GM12874 (cell line): Measurements from ENCODE around the gene METTL16.

Experiments
- TF ChIP-seq, protein P1 (sequence below): IDR thresholded peaks from 2 replicates; pipeline ENCODE4 v1.5.1; 2011; ENCODE audit warnings: low read depth, mild to moderate bottlenecking, control low read depth, low read length, moderate library complexity; ENCODE audit not compliant: insufficient read depth

The METTL16 gene

GRCh38 chr17:2438823-2439222 is 72.9 kb downstream of the METTL16 start:
- TF ChIP-seq, protein P1, sequence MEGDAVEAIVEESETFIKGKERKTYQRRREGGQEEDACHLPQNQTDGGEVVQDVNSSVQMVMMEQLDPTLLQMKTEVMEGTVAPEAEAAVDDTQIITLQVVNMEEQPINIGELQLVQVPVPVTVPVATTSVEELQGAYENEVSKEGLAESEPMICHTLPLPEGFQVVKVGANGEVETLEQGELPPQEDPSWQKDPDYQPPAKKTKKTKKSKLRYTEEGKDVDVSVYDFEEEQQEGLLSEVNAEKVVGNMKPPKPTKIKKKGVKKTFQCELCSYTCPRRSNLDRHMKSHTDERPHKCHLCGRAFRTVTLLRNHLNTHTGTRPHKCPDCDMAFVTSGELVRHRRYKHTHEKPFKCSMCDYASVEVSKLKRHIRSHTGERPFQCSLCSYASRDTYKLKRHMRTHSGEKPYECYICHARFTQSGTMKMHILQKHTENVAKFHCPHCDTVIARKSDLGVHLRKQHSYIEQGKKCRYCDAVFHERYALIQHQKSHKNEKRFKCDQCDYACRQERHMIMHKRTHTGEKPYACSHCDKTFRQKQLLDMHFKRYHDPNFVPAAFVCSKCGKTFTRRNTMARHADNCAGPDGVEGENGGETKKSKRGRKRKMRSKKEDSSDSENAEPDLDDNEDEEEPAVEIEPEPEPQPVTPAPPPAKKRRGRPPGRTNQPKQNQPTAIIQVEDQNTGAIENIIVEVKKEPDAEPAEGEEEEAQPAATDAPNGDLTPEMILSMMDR = no peak

DNA sequence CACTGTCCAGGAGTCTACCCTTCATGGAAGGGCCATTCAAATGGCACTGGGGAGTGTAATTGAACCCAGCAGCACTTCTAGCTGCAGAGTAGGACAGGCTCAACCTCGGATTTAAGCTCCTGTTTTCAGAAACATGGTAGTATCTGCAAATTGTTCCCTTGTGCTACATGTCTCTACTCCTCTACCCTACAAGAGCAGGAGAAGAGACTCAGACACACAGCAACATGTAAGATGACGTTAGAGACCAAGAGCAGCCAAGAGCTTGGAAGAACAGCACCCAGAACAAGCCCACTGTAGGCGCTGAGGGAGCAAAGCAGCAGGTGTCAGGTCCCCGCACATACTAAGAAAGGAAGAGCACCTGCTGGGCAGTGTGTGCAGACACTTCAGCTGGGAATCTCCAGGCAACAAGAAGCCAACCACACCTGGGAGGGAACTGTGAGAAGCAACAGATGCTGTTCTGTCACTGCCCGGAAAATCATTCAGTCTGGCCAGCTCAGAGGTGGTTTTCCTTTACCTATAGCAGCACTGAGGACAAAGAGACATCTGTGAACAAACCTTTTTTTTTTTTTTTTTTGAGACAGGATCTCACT is 75.3 kb downstream of the METTL16 start:
- TF ChIP-seq, protein P1 = no peak

DNA sequence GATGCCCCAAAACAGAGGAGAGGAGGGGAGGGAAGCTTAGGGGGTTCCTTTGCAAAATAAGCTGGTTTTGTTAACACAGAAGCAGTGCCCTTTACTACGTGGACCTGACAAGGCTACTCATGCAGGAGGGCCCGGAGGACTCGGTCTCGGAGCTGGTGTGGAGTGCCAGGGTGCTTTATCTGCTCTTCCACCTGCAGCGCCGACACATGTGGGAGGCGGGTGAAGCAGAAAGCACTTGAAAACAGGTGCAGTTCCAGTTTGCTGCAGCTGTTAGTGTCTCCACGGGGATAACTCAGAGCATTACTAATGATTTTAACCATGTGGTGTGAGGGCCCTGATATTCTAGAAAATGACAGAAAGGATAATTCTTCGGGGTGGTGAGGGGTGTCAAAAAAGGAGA is 75.8 kb downstream of the METTL16 start:
- TF ChIP-seq, protein P1 = no peak

GRCh38 chr17:2435181-2435741 is 76.4 kb downstream of the METTL16 start:
- TF ChIP-seq, protein P1 = no peak

GRCh38 chr17:2433696-2434095 is 78.0 kb downstream of the METTL16 start:
- TF ChIP-seq, protein P1 = no peak

DNA sequence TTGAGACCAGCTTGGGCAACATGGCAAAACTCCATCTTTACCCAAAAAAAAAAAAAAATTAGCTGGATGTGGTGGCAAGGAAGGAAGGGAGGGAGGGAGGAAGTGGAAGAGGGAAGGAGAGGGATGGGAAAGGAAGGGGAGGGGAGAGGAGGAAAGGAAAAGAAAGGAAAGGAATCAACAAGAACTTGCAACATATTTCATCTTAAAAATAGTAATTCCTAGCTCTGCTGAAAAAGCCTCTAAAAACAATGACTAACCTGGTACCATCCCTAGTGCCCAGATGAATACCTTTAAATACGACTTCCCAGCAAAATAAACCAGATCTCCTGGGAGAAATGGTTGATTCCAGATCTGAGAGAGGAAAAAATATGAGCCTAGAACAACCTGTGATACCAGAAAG is 83.8 kb downstream of the METTL16 start:
- TF ChIP-seq, protein P1 = no peak

DNA sequence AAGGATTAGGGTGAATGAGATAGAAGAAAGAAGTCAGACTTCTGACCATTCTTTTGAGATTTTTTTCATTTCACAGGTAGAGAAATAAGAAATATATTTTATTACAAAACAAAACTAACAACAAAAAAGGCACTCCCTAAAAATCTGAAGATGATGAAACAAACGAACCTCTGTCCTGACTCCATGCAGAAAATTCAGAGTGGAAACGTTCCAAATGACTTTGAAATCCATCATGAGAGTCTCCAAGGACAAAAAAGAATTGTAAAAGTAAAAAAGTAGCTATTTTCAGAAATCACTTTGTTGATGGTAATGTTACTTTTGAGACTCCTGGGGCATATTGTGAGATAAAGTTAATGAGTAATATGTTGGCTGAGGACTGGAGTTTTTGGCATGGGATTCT is 84.5 kb downstream of the METTL16 start:
- TF ChIP-seq, protein P1 = no peak
